SK-N-SH (cell line): ENCODE data around the gene NME3.

Experiments used
- CTCF ChIP-seq: fragments of 200-600 bp; sonication (generic); IDR thresholded peaks from 2 replicates; pipeline ENCODE4 v1.6.1; 2017; ENCODE audit warnings: antibody characterized with exemption, mild to moderate bottlenecking, moderate library complexity
- REST ChIP-seq: IDR thresholded peaks from 2 replicates; pipeline ENCODE4 v1.6.1; 2012; ENCODE audit warnings: mild to moderate bottlenecking, low read depth, low read length, moderate library complexity
- SIN3A ChIP-seq: IDR thresholded peaks from 2 replicates; pipeline ENCODE4 v1.6.1; 2012; ENCODE audit warnings: low read depth, mild to moderate bottlenecking, low read length, moderate library complexity, borderline replicate concordance

- TF ChIP-seq CTCF, result no peak
- TF ChIP-seq REST, result no peak
- no peak for TF ChIP-seq SIN3A
These were observed 8.3 kb downstream of the NME3 start for GRCh38 chr16:1762879-1763520.
